ENCODE results near the gene ISL1.

- TF ChIP-seq, protein P1, sequence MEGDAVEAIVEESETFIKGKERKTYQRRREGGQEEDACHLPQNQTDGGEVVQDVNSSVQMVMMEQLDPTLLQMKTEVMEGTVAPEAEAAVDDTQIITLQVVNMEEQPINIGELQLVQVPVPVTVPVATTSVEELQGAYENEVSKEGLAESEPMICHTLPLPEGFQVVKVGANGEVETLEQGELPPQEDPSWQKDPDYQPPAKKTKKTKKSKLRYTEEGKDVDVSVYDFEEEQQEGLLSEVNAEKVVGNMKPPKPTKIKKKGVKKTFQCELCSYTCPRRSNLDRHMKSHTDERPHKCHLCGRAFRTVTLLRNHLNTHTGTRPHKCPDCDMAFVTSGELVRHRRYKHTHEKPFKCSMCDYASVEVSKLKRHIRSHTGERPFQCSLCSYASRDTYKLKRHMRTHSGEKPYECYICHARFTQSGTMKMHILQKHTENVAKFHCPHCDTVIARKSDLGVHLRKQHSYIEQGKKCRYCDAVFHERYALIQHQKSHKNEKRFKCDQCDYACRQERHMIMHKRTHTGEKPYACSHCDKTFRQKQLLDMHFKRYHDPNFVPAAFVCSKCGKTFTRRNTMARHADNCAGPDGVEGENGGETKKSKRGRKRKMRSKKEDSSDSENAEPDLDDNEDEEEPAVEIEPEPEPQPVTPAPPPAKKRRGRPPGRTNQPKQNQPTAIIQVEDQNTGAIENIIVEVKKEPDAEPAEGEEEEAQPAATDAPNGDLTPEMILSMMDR (IDR thresholded peaks at IDR 0.05 in 8 of 11, conservative IDR thresholded peaks at IDR 0.05 in 3 of 11): no peak
- TF ChIP-seq POLR2A (IDR thresholded peaks at IDR 0.05): no peak
These were observed 4.6 kb upstream of the ISL1 start for GRCh38 chr5:51378448-51379330.

Measured in spleen (tissue), 7 donors.